Adipose tissue (tissue), 3 donors: Measurements from ENCODE around the gene SPATA46. TPM values are rescaled to one million over a fixed set of nuclear protein-coding genes. Genes with fewer than 3 reads are reported as not detected.

Experiments used
- H3K27ac ChIP-seq: one replicate; pipeline ENCODE4 v1.5.1; 2013; ENCODE audit warnings: low read depth, low read length
- WGBS, 3 donors: extraction: QIAGEN DNeasy Blood & Tissue Kit; methylation state at CpG; one replicate each; pipeline ENCODE4 v1.1.7; 2013; 5-methylcytosine and 5-hydroxymethylcytosine counted together
- polyA plus RNA-seq, 3 donors: library from polyadenylated mRNA; stranded (reverse); fragments of 200-250 nt; gene quantifications; one replicate each; pipeline ENCODE4 v1.2.3, GENCODE V29; 2013
- donor health status: healthy with polysubstance abuse.
- donor health status: Bipolar disorder and iron deficiency.
- donor health status: healthy.

Gene SPATA46
- polyA plus RNA-seq, 3 donors: not detected

- 91 to 93% (median 92%) methylated on average over 13 of the region's 13 CpGs for WGBS, 3 donors
- no peak overlapping the region for H3K27ac ChIP-seq
These were observed 5.5 kb upstream of the SPATA46 start for GRCh38 chr1:162381941-162382750.

DNA sequence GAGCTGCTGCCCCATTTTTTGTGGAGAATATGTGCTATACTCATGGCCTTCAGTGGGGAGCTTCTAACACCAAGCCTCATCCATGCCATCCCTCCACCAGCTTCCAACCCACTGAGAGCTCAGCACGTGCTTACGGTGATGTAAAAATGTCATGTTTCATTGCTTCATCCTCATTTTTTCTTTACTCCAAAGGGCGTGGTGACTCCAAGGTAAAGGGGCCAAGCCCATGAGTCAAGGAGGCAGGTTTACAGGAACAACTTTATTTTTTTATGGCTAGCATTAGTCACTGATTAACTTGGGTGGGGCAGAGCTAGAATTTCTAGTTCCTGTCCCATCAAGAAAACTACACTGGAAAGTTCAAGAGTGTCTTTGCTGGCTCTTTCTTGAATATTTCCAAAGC is 4.7 kb upstream of the SPATA46 start, which contains the start of gene C1orf226:
TSS of gene C1orf226 (plus strand) at position 346 of the 400 bp plus-strand sequence. CDS start 174 bp downstream, outside the sequence.
- WGBS, 3 donors: 79 to 92% (median 81%) methylated on average over 3 of the region's 3 CpGs
- H3K27ac ChIP-seq: no peak within 1 kb of the TSS

GRCh38 chr1:162380061-162380846 is 3.6 kb upstream of the SPATA46 start:
- 89 to 94% (median 89%) methylated on average over 6 of the region's 6 CpGs for WGBS, 3 donors
- H3K27ac ChIP-seq: no peak overlapping the region

DNA sequence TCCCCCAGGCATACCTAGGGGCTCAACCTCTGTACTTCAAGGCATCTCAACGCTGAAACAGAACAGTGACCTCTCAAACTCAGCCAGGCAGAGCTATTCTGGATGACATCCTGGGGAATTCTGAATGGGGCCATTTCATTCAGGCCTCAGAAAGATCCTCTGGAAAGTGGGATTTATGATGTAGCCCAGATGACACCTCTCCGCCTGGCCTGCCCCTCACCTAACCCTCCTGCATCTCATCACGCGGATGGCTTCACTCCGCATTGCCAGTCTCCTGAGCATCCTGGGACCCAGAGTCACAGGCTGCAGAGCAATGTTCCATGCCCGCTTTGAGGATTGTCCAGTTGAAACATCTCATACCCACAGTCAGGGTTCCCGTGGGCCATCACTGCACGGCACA is 1.2 kb downstream of the SPATA46 start:
- H3K27ac ChIP-seq: no peak overlapping the region
- WGBS, 3 donors: 83 to 89% (median 84%) methylated on average over 8 of the region's 8 CpGs

- 85 to 87% (median 87%) methylated on average over 9 of the region's 9 CpGs for WGBS, 3 donors
- H3K27ac ChIP-seq: no peak overlapping the region
These were observed 2.2 kb downstream of the SPATA46 start for GRCh38 chr1:162374406-162374805.

GRCh38 chr1:162373541-162374260 is 3.0 kb downstream of the SPATA46 start:
- no peak overlapping the region for H3K27ac ChIP-seq
- WGBS, 3 donors: 95% methylated on average over 8 of the region's 8 CpGs

DNA sequence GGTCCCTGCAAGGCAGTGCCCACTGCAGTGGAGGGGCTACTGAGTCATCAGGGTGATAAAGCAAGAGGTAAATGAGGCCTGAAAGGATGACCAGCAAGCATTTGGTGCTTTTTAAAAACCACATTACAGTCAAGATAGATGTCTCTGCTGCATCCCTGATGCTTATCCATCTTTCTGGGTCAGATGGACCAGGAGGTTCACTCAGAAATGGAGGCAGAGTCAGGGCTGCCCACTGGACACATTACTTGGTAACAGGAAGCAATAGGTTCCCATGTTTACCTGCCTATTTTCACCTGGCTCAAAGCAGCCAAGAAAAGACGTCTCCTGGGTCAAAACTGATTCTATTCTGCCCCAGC is 3.6 kb downstream of the SPATA46 start:
- 79 to 95% (median 88%) methylated on average over 1 of the region's 1 CpG for WGBS, 3 donors

DNA sequence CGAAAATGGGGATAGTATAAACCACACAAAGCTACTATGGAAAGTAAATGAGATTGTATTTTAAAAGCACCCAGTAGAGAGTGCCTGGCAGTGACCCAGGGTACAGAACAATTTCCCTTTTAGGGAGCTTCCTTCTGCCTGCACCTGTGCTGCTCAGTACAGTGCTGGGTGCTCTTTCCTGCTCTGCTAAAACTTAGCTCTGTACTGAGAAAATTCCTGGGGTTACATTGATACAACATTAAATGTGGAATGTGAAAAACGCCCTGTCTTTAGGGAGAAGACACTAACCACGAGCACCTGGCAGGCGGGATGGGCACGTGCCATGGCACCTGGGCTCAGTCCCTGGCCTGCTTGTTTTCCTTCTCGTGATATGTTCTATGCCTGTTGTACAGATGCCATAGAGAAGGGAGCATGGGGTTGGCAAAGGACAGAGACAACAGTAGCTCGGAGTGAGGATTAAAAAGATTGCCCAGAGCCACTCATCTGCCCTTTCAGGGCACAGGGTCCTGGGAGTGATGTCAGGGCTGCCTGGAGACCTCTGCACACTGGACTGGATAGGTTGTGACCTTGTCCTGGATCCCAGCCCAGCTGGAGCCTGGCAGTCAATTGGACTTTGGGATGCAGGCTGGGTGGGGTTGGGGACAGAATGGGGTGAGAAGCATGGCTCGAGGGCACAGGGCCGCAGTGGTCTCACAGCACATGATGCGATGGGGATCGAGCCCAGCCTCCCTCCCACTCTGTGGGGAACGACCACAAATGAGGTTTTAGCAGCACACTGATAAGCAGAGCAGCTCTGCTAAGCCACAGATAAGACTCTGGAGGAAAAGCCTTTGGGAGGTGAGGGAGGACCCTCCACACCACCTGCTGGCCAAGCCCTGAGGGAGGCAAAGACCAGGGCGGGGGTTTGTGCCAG is 4.2 kb downstream of the SPATA46 start:
- 53 to 67% (median 60%) methylated on average over 13 of the region's 13 CpGs for WGBS, 3 donors

More for the DNA sequence above, 3.6 kb downstream of the SPATA46 start:
- H3K27ac ChIP-seq: no peak overlapping the region

GRCh38 chr1:162371611-162372010 is 5.0 kb downstream of the SPATA46 start:
- no peak overlapping the region for H3K27ac ChIP-seq
- WGBS, 3 donors: 91 to 97% (median 93%) methylated on average over 6 of the region's 6 CpGs

More for the DNA sequence above, 4.2 kb downstream of the SPATA46 start:
- H3K27ac ChIP-seq: no peak overlapping the region

DNA sequence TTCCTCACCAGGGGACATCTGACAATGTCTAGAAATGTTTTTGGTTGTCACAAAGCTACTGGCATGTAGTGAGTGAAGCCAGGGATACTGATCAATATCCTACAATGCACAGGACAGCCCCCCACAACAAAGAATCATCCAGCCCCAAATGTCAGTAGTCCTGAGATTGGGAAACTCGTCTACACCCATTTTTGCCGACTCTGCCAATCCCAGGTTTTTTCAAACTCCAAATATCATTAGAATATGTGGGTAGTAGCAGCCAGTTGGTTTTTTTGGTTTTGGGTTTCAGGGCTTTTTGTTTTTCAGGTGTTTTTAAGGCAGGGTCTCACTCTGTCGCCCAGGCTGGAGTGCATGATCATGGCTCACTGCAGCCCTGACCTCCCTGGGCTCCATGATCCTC is 5.9 kb downstream of the SPATA46 start:
- no peak overlapping the region for H3K27ac ChIP-seq
- 93 to 97% (median 96%) methylated on average over 3 of the region's 3 CpGs for WGBS, 3 donors

DNA sequence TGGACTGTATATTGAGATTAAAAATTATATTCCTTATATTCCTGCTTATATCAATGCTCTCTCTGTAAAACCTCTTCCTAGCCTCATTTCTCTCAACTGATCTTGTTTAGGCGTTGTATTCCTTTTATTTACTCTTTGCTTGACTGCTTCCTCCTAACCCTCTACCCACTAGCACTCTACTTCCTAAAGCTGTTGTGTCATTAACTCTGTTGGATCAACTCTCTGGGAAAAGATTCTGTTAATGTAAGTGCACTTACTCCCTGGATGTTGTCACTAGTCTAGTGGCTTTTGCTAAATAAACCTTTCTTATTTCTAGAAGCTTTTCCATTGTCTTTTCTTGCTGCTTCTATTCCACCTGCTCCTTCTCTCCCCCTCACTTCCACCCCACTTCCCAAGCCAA is 6.5 kb downstream of the SPATA46 start:
- WGBS, 3 donors: 79 to 91% (median 83%) methylated on average over 1 of the region's 1 CpG
- H3K27ac ChIP-seq: no peak overlapping the region

DNA sequence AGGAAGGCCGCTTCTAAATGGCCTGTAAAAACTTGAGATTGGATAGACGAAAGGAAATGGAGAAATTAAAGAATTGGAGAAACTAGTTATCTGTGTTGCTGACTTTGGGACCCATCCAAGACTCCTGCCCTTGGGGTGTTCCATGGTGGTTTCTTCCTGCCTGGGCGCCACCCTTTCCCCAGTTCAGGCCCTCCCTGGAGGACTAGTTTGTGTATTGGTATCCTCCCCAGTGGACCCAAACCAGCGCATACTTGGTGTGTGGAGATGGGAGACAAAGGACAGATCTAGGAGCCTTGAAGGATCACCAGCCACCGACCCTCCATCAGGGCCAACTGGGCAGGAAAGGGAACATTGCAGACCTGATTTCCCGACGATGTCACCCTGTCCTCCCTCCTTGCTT is 7.1 kb downstream of the SPATA46 start:
- H3K27ac ChIP-seq: no peak overlapping the region
- WGBS, 3 donors: 87 to 90% (median 89%) methylated on average over 7 of the region's 7 CpGs

GRCh38 chr1:162368451-162368850 is 8.2 kb downstream of the SPATA46 start:
- H3K27ac ChIP-seq: no peak overlapping the region
- 66 to 76% (median 69%) methylated on average over 4 of the region's 4 CpGs for WGBS, 3 donors

DNA sequence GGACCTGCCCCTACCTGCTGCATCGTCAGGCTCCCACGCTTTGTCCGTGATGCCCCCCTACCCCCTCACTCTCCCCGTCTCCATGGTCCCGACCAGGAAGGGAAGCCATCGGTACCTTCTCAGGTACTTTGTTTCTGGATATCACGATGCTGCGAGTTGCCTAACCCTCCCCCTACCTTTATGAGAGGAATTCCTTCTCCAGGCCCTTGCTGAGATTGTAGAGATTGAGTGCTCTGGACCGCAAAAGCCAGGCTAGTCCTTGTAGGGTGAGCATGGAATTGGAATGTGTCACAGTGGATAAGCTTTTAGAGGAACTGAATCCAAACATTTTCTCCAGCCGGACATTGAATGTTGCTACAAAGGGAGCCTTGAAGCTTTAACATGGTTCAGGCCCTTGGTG is 8.9 kb downstream of the SPATA46 start:
- whole genome bisulfite sequencing, 3 donors: 91 to 96% (median 93%) methylated on average over 10 of the region's 10 CpGs
- no peak overlapping the region for H3K27ac ChIP-seq

DNA sequence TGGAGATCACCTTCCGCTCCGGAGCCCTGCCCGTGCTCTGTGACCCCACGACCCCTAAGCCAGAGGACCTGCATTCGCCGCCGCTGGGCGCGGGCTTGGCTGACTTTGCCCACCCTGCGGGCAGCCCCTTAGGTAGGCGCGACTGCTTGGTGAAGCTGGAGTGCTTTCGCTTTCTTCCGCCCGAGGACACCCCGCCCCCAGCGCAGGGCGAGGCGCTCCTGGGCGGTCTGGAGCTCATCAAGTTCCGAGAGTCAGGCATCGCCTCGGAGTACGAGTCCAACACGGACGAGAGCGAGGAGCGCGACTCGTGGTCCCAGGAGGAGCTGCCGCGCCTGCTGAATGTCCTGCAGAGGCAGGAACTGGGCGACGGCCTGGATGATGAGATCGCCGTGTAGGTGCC is 9.6 kb downstream of the SPATA46 start:
- 72 to 94% (median 83%) methylated on average over 32 to 36 of the region's 36 CpGs for WGBS, 3 donors
- H3K27ac ChIP-seq: no peak overlapping the region

- WGBS, 3 donors: 78 to 91% (median 84%) methylated on average over 9 of the region's 9 CpGs
- no peak overlapping the region for H3K27ac ChIP-seq
These were observed 10.0 kb downstream of the SPATA46 start for GRCh38 chr1:162366671-162367070.

DNA sequence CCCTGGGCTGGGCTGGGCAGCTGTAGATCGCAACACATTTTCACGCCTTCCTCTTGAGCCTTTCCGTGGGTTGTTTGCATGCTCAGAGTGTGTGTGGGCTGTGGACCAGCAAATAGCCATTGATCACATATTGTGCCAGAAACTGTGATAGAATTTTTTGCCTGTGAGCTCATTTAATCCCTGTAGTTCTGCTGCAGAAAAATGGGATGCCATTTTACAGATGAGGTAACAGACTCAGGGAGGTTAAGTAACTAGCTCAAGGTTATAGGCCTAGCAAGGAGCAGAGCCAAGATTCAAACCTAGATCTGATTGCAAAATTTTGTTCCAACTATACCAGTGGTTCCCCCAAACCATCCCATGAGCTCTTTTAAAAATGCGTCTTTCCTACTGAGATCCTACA is 10.5 kb downstream of the SPATA46 start:
- 57 to 71% (median 65%) methylated on average over 4 of the region's 4 CpGs for WGBS, 3 donors
- H3K27ac ChIP-seq: no peak overlapping the region
